GM18508 (cell line): ENCODE measurements around the gene DIP2C.
"Not testable (repeated sequence)": the region's sequence is repeated elsewhere in the genome, so short reads cannot be mapped to it uniquely, and the experiment has no call there.

ENCODE experiments used
- ATAC-seq: cut with Tn5 transposase; IDR thresholded peaks from one replicate; pipeline ENCODE4 v1.9.1; 2021; ENCODE audit warnings: moderate number of reproducible peaks; ENCODE audit not compliant: insufficient read depth, unreplicated experiment

The DIP2C gene

GRCh38 chr10:377228-377627 is 312.2 kb downstream of the DIP2C start:
- no peak for ATAC-seq

GRCh38 chr10:375815-376505 is 313.5 kb downstream of the DIP2C start:
- ATAC-seq, result no peak

GRCh38 chr10:374354-374753 is 315.1 kb downstream of the DIP2C start:
- ATAC-seq, result no peak

GRCh38 chr10:373526-374309 is 315.8 kb downstream of the DIP2C start:
- ATAC-seq, result no peak

GRCh38 chr10:373015-373414 is 316.5 kb downstream of the DIP2C start:
- no peak for ATAC-seq

- no peak for ATAC-seq
These were observed 316.9 kb downstream of the DIP2C start for GRCh38 chr10:372566-372965.

- no peak for ATAC-seq
These were observed 318.0 kb downstream of the DIP2C start for GRCh38 chr10:371515-371914.

GRCh38 chr10:370449-370825 is 319.0 kb downstream of the DIP2C start:
- no peak for ATAC-seq

GRCh38 chr10:369684-370448 is 319.6 kb downstream of the DIP2C start:
- no peak for ATAC-seq

GRCh38 chr10:369221-369683 is 320.2 kb downstream of the DIP2C start:
- no peak for ATAC-seq

- ATAC-seq, result no peak
These were observed 320.8 kb downstream of the DIP2C start for GRCh38 chr10:368579-369220.

- ATAC-seq, result not testable (repeated sequence)
These were observed 321.4 kb downstream of the DIP2C start for GRCh38 chr10:368107-368506.

GRCh38 chr10:367636-368035 is 321.8 kb downstream of the DIP2C start:
- no peak for ATAC-seq

- ATAC-seq, result no peak
These were observed 323.3 kb downstream of the DIP2C start for GRCh38 chr10:366186-366585.

- no peak for ATAC-seq
These were observed 325.1 kb downstream of the DIP2C start for GRCh38 chr10:364267-364775.

GRCh38 chr10:363152-363551 is 326.3 kb downstream of the DIP2C start:
- ATAC-seq, result no peak

GRCh38 chr10:361203-362081 is 328.0 kb downstream of the DIP2C start:
- no peak for ATAC-seq

- ATAC-seq, result no peak
These were observed 328.8 kb downstream of the DIP2C start for GRCh38 chr10:360653-361052.

GRCh38 chr10:359762-360161 is 329.7 kb downstream of the DIP2C start:
- no peak for ATAC-seq
